ENCODE results near the gene GATAD1. TPM values are rescaled to one million over a fixed set of nuclear protein-coding genes. Genes with fewer than 3 reads are reported as not detected.
"Not testable (repeated sequence)": the region's sequence is repeated elsewhere in the genome, so short reads cannot be mapped to it uniquely, and the experiment has no call there.

GATAD1 gene
- polyA plus RNA-seq, 1 of the 3 experiments (the other 2 are of a cell fraction), result 30.6 TPM

DNA sequence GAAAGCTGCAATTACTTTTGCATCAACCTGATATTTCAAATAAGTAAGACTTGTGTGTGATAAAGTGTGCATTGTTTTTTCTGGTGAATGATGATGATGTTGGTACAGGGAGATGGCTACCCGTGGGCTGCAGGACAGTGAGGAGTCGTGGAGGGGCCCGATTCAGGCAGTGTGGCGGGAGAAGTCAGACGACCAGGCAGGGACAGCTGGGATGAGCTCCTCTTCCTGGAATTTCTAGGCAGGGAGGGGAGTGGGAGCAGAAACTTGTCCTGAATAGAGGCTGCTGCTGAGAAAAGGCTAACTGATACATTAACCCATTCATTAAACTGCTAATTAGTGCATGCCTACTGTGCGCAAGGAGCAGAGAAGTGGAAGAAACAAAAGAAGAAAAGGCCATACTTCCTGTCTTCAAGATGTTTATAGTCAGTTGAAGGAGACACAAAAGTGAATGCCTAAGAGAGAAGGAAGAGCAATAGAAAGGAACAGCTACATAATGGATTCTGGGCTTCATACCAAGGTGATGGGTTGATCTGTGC lies 9.3 kb upstream of the GATAD1 start (continued):
- TF ChIP-seq GABPA (IDR thresholded peaks at IDR 0.05; ENCODE audit: low read depth) (no peak), GATA2 (CRISPR knock-in tag; IDR thresholded peaks at IDR 0.05) (no peak), MXI1 (IDR thresholded peaks at IDR 0.05; ENCODE audit: low read depth, low read length) (no peak), NRF1 (IDR thresholded peaks at IDR 0.05; ENCODE audit: low read depth, low read length) (no peak)

DNA sequence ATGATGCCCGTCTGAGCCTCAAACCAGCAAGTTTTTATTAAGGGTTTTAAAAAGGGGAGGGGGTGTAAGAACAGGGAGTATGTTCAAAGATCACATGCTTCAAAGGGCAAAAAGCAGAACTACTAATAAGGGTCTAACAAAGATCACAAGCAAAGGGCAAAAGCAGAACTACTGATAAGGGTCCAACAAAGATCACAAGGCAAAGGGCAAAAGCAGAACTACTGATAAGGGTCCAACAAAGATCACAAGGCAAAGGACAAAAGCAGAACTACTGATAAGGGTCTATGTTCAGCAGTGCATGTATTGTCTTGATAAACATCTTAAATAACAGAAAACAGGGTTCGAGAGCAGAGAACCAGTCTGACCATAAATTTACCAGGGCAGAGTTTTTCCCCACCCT lies 4.6 kb upstream of the GATAD1 start:
- H2AFZ ChIP-seq (ENCODE audit: low read depth); POLR2A ChIA-PET; H3K4me2 ChIP-seq; H3K9me3 ChIP-seq; H3K36me3 ChIP-seq (replicated peaks in 1 of 2; ENCODE audit: control insufficient read depth in 1 of 2, insufficient read depth in 2 of 2, low read length in 1 of 2); H3K9ac ChIP-seq; H3K79me2 ChIP-seq (ENCODE audit: insufficient read depth); H3K9me2 ChIP-seq; DNase-seq; H3K27ac ChIP-seq (ENCODE audit: low read depth in 2 of 2, low read length in 1 of 2); H3K27me3 ChIP-seq (ENCODE audit: insufficient read depth); CTCF ChIA-PET; H3F3A ChIP-seq (replicated peaks; ENCODE audit: insufficient read depth); H4K20me1 ChIP-seq (ENCODE audit: insufficient read depth); H3K4me3 ChIP-seq (ENCODE audit: low read depth in 2 of 2, low read length in 1 of 2); H3K4me1 ChIP-seq (ENCODE audit: control insufficient read depth in 1 of 2, insufficient read depth in 2 of 2, low read depth in 1 of 2, low read length in 1 of 2): not testable (repeated sequence)
- 24% methylated on average over 2 of the region's 2 CpGs for WGBS (ENCODE audit: low lambda C conversion rate)

DNA sequence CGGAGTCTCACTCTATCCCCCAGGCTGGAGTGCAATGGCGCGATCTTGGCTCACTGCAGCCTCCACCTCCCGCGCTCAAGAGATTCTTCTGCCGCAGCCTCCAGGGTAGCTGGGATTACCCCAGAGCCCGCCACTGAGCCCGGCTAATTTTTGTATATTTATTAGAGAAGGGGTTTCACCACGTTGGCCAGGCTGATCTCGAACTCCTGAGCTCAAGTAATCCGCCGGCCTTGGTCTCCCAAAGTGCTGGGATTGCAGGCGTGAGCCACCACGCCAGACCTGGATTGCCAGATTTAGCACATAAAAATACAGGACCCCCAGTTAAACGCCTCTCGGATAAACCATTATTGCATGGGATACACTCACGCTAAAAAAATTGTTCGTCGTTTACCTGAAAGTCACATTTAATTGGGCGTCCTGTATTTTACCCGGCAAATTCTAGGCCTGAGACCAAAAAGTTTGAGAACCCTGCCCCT lies 375 bp upstream of the GATAD1 start:
- peaks cover 31% of the 10 kb centered on the region in 2 experiments for H3K36me3 ChIP-seq (replicated peaks in 1 of 2; ENCODE audit: control insufficient read depth in 1 of 2, insufficient read depth in 2 of 2, low read length in 1 of 2)
- no peaks in the 10 kb centered on the region for H3K9me3 ChIP-seq
- no peak overlapping the region for H3K9ac ChIP-seq
- peak overlapping the region; percentile 92; the same call in 1 of the 2 replicates for H2AFZ ChIP-seq (ENCODE audit: low read depth)
- ChIA-PET CTCF (interaction anchor here (0.6 to 5.9 kb wide), 82 partner anchors 10 to 634 kb away, joined by 3 to 108 read pairs (median 4); partner anchors contain the start of genes AKAP9, ANKIB1, CYP51A1 and ERVW-1), POLR2A (interaction anchor here (0.7 to 3.0 kb wide), 8 partner anchors 25 to 566 kb away, joined by 3 to 29 read pairs (median 4); partner anchors contain the start of genes ANKIB1, KRIT1, MTERF1 and PEX1)
- 50% methylated on average over 21 of the region's 21 CpGs for WGBS (ENCODE audit: low lambda C conversion rate)
- no peaks in the 10 kb centered on the region for H3K27me3 ChIP-seq (ENCODE audit: insufficient read depth)
- no peaks in the 10 kb centered on the region for H3K9me2 ChIP-seq
- peaks cover 5% of the 10 kb centered on the region for H3F3A ChIP-seq (replicated peaks; ENCODE audit: insufficient read depth)
- H3K4me3 ChIP-seq (ENCODE audit: low read depth in 2 of 2, low read length in 1 of 2), result peak overlapping the region; percentile 70 to 99; a peak in 3 of 4 replicates
- H3K4me2 ChIP-seq, result no peak overlapping the region
- DNase-seq, result no peak
- H3K4me1 ChIP-seq (ENCODE audit: control insufficient read depth in 1 of 2, insufficient read depth in 2 of 2, low read depth in 1 of 2, low read length in 1 of 2), result peaks cover 8 to 13% of the 10 kb centered on the region in 2 experiments; a peak in 2 of 4 replicates
- no peak overlapping the region for H3K27ac ChIP-seq (ENCODE audit: low read depth in 2 of 2, low read length in 1 of 2)
- TF ChIP-seq, protein P1, sequence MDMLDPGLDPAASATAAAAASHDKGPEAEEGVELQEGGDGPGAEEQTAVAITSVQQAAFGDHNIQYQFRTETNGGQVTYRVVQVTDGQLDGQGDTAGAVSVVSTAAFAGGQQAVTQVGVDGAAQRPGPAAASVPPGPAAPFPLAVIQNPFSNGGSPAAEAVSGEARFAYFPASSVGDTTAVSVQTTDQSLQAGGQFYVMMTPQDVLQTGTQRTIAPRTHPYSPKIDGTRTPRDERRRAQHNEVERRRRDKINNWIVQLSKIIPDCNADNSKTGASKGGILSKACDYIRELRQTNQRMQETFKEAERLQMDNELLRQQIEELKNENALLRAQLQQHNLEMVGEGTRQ (IDR thresholded peaks at IDR 0.05; ENCODE audit: borderline replicate concordance, low read depth, low read length), result no peak
- TF ChIP-seq JUND (IDR thresholded peaks at IDR 0.05), result no peak
- no peak for TF ChIP-seq NRF1 (IDR thresholded peaks at IDR 0.05; ENCODE audit: low read depth, low read length)
- TF ChIP-seq, protein P2, sequence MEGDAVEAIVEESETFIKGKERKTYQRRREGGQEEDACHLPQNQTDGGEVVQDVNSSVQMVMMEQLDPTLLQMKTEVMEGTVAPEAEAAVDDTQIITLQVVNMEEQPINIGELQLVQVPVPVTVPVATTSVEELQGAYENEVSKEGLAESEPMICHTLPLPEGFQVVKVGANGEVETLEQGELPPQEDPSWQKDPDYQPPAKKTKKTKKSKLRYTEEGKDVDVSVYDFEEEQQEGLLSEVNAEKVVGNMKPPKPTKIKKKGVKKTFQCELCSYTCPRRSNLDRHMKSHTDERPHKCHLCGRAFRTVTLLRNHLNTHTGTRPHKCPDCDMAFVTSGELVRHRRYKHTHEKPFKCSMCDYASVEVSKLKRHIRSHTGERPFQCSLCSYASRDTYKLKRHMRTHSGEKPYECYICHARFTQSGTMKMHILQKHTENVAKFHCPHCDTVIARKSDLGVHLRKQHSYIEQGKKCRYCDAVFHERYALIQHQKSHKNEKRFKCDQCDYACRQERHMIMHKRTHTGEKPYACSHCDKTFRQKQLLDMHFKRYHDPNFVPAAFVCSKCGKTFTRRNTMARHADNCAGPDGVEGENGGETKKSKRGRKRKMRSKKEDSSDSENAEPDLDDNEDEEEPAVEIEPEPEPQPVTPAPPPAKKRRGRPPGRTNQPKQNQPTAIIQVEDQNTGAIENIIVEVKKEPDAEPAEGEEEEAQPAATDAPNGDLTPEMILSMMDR (IDR thresholded peaks at IDR 0.05), result peak; percentile 98; the same call in 1 of the 2 replicates
- TF ChIP-seq, protein P3, sequence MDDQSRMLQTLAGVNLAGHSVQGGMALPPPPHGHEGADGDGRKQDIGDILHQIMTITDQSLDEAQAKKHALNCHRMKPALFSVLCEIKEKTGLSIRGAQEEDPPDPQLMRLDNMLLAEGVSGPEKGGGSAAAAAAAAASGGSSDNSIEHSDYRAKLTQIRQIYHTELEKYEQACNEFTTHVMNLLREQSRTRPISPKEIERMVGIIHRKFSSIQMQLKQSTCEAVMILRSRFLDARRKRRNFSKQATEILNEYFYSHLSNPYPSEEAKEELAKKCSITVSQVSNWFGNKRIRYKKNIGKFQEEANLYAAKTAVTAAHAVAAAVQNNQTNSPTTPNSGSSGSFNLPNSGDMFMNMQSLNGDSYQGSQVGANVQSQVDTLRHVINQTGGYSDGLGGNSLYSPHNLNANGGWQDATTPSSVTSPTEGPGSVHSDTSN (IDR thresholded peaks at IDR 0.05), result peak; percentile 47
- TF ChIP-seq, protein P4, sequence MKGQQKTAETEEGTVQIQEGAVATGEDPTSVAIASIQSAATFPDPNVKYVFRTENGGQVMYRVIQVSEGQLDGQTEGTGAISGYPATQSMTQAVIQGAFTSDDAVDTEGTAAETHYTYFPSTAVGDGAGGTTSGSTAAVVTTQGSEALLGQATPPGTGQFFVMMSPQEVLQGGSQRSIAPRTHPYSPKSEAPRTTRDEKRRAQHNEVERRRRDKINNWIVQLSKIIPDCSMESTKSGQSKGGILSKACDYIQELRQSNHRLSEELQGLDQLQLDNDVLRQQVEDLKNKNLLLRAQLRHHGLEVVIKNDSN (IDR thresholded peaks at IDR 0.05; ENCODE audit: borderline replicate concordance, low read depth), result no peak
- TF ChIP-seq GABPA (IDR thresholded peaks at IDR 0.05; ENCODE audit: low read depth), result no peak
- TF ChIP-seq RFX5 (IDR thresholded peaks at IDR 0.05; ENCODE audit: low read length), result no peak
- peak; percentile 99 for TF ChIP-seq RAD21 (IDR thresholded peaks at IDR 0.05; ENCODE audit: low read length)
- peaks cover 45% of the 10 kb centered on the region for H3K79me2 ChIP-seq (ENCODE audit: insufficient read depth)
- H4K20me1 ChIP-seq (ENCODE audit: insufficient read depth), result no peaks in the 10 kb centered on the region

Measured in SK-N-SH (cell line).